Measurements from ENCODE around the gene RXRB.

Gene RXRB

GRCh38 chr6:33217246-33217645 is 16.8 kb upstream of the RXRB start:
- no peak for TF ChIP-seq CTCF (conservative IDR thresholded peaks at IDR 0.05; ENCODE audit: low read depth, low read length)
- H3K4me3 ChIP-seq (ENCODE audit: low read length), result no peak overlapping the region
- no peak for DNase-seq (ENCODE audit: low read depth)

- no peak for DNase-seq (ENCODE audit: low read depth)
- no peak for TF ChIP-seq CTCF (conservative IDR thresholded peaks at IDR 0.05; ENCODE audit: low read depth, low read length)
These were observed 15.7 kb upstream of the RXRB start for GRCh38 chr6:33216117-33216649.

GRCh38 chr6:33215271-33216116 is 15.0 kb upstream of the RXRB start:
- no peak for TF ChIP-seq CTCF (conservative IDR thresholded peaks at IDR 0.05; ENCODE audit: low read depth, low read length)
- no peak overlapping the region for H3K4me3 ChIP-seq (ENCODE audit: low read length)
- DNase-seq (ENCODE audit: low read depth), result no peak

More at GRCh38 chr6:33216117-33216649, 15.7 kb upstream of the RXRB start:
- H3K4me3 ChIP-seq (ENCODE audit: low read length), result no peak overlapping the region

- no peak for DNase-seq (ENCODE audit: low read depth)
- H3K4me3 ChIP-seq (ENCODE audit: low read length), result peak overlapping the region; percentile 53
- no peak for TF ChIP-seq CTCF (conservative IDR thresholded peaks at IDR 0.05; ENCODE audit: low read depth, low read length)
These were observed 13.5 kb upstream of the RXRB start for GRCh38 chr6:33213989-33214335.

- TF ChIP-seq CTCF (conservative IDR thresholded peaks at IDR 0.05; ENCODE audit: low read depth, low read length), result no peak
- H3K4me3 ChIP-seq (ENCODE audit: low read length), result peak overlapping the region; percentile 53
- no peak for DNase-seq (ENCODE audit: low read depth)
These were observed 12.9 kb upstream of the RXRB start for GRCh38 chr6:33213166-33213988.

- TF ChIP-seq CTCF (conservative IDR thresholded peaks at IDR 0.05; ENCODE audit: low read depth, low read length), result no peak
- H3K4me3 ChIP-seq (ENCODE audit: low read length), result peak overlapping the region; percentile 53
- no peak for DNase-seq (ENCODE audit: low read depth)
These were observed 12.3 kb upstream of the RXRB start for GRCh38 chr6:33212857-33213165.

Measured in retinal pigment epithelial cell (primary cell).